ENCODE results near the gene INO80E.

DNA sequence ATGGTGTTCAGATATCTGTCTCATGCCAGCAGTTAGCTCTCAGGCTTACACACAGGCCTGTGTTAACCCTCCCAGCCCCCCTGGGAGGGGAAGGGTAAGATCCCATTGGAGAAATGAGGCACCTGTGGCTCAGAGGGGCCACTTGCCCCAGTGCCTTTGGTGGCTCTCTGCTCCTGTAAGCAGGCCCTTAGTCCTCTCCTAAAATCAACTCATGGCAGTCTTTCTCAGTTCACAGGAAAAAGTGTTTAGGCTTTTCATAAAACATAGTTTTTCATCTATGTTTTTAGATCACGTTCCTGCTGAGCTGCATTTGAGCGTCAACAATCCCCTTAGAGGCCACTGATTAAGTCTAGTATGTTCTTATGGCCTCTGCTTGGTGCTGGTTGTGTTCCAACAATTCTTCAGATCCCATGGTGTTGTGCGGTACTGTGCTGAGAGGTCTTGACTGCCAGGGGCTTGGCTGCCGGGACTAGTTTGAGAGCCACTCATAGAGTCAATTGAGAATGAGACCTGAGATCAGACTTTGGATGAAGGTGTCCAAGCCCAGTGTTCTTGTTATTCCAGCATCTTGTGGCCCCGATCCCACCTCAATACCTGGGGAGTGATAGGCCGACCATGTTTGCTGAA lies 11.8 kb upstream of the INO80E start:
- TF ChIP-seq, protein P1, sequence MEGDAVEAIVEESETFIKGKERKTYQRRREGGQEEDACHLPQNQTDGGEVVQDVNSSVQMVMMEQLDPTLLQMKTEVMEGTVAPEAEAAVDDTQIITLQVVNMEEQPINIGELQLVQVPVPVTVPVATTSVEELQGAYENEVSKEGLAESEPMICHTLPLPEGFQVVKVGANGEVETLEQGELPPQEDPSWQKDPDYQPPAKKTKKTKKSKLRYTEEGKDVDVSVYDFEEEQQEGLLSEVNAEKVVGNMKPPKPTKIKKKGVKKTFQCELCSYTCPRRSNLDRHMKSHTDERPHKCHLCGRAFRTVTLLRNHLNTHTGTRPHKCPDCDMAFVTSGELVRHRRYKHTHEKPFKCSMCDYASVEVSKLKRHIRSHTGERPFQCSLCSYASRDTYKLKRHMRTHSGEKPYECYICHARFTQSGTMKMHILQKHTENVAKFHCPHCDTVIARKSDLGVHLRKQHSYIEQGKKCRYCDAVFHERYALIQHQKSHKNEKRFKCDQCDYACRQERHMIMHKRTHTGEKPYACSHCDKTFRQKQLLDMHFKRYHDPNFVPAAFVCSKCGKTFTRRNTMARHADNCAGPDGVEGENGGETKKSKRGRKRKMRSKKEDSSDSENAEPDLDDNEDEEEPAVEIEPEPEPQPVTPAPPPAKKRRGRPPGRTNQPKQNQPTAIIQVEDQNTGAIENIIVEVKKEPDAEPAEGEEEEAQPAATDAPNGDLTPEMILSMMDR (IDR thresholded peaks at IDR 0.05; ENCODE audit: insufficient read depth, low read length): no peak
- TF ChIP-seq, protein P2, sequence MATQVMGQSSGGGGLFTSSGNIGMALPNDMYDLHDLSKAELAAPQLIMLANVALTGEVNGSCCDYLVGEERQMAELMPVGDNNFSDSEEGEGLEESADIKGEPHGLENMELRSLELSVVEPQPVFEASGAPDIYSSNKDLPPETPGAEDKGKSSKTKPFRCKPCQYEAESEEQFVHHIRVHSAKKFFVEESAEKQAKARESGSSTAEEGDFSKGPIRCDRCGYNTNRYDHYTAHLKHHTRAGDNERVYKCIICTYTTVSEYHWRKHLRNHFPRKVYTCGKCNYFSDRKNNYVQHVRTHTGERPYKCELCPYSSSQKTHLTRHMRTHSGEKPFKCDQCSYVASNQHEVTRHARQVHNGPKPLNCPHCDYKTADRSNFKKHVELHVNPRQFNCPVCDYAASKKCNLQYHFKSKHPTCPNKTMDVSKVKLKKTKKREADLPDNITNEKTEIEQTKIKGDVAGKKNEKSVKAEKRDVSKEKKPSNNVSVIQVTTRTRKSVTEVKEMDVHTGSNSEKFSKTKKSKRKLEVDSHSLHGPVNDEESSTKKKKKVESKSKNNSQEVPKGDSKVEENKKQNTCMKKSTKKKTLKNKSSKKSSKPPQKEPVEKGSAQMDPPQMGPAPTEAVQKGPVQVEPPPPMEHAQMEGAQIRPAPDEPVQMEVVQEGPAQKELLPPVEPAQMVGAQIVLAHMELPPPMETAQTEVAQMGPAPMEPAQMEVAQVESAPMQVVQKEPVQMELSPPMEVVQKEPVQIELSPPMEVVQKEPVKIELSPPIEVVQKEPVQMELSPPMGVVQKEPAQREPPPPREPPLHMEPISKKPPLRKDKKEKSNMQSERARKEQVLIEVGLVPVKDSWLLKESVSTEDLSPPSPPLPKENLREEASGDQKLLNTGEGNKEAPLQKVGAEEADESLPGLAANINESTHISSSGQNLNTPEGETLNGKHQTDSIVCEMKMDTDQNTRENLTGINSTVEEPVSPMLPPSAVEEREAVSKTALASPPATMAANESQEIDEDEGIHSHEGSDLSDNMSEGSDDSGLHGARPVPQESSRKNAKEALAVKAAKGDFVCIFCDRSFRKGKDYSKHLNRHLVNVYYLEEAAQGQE (IDR thresholded peaks at IDR 0.05; ENCODE audit: insufficient replicate concordance, low read depth): no peak
